Spleen (tissue), 11 donors: ENCODE data around the gene SIN3B. TPM values are rescaled to one million over a fixed set of nuclear protein-coding genes. Genes with fewer than 3 reads are reported as not detected.
A peak's percentile ranks its signal among the peaks of the same experiment; 100 is the strongest.

ENCODE experiments used
- DNase-seq: peaks from one replicate; pipeline ENCODE4 v3.0.0-alpha.2; 2020
- H3K27ac ChIP-seq, 8 donors: fragments of 200-600 bp; sonication (generic) in 7 of 8; 1 replicate in 4 of 8; 2 replicates in 4 of 8; pipeline versions ENCODE4 v1.5.0 to v1.8.0; 2016 to 2021; ENCODE audit warnings: inconsistent platforms in 4 of 8, mild to moderate bottlenecking in 4 of 8, moderate library complexity in 1 of 8
- H3K27me3 ChIP-seq, 7 donors: fragments of 200-600 bp; sonication (generic) in 6 of 7; replicated peaks in 1 of 7; 1 replicate in 4 of 7; 2 replicates in 3 of 7; pipeline versions ENCODE4 v1.5.0 to v1.8.0; 2016 to 2021; ENCODE audit warnings: inconsistent platforms in 3 of 7, mild to moderate bottlenecking in 1 of 7
- H3K36me3 ChIP-seq, 6 donors: fragments of 200-600 bp; sonication (generic) in 5 of 6; 1 replicate in 4 of 6; 2 replicates in 2 of 6; pipeline versions ENCODE4 v1.5.0 to v1.8.0; 2016 to 2021; ENCODE audit warnings: inconsistent platforms in 2 of 6
- H3K4me1 ChIP-seq, 6 donors: fragments of 200-600 bp; sonication (generic) in 5 of 6; 1 replicate in 3 of 6; 2 replicates in 3 of 6; pipeline versions ENCODE4 v1.5.0 to v1.8.0; 2016 to 2021; ENCODE audit warnings: inconsistent platforms in 3 of 6
- H3K4me3 ChIP-seq, 8 donors: fragments of 200-600 bp; sonication (generic) in 7 of 8; 1 replicate in 4 of 8; 2 replicates in 4 of 8; pipeline versions ENCODE4 v1.5.0 to v1.8.0; 2016 to 2021; ENCODE audit warnings: inconsistent platforms in 4 of 8, mild to moderate bottlenecking in 4 of 8, moderate library complexity in 2 of 8
- H3K9me3 ChIP-seq, 8 donors: fragments of 200-600 bp; sonication (generic) in 7 of 8; 1 replicate in 4 of 8; 2 replicates in 4 of 8; pipeline versions ENCODE4 v1.5.0 to v1.8.0; 2016 to 2021; ENCODE audit warnings: inconsistent platforms in 4 of 8
- CTCF ChIP-seq, 11 experiments: fragments of 200-600 bp in 7 of 11; fragments of 450-650 bp in 4 of 11; sonication (generic) in 4 of 11; IDR thresholded peaks in 8 of 11; conservative IDR thresholded peaks in 3 of 11; 1 replicate in 7 of 11; 2 replicates in 4 of 11; pipeline versions ENCODE4 v1.4.0 to v1.8.0; 2016 to 2021; ENCODE audit warnings: antibody characterized with exemption in 11 of 11, inconsistent platforms in 4 of 11, mild to moderate bottlenecking in 1 of 11
- POLR2A ChIP-seq, 3 donors: fragments of 450-650 bp; IDR thresholded peaks; one replicate each; pipeline ENCODE4 v1.5.1; 2017; ENCODE audit warnings: antibody characterized with exemption in 3 of 3, mild to moderate bottlenecking in 1 of 3
- POLR2AphosphoS5 ChIP-seq, 3 donors: sonication (generic); formaldehyde crosslinking; IDR thresholded peaks; one replicate each; pipeline ENCODE4 v1.5.1; 2017; ENCODE audit warnings: antibody characterized with exemption in 3 of 3
- WGBS, 5 donors: extraction: QIAGEN DNeasy Blood & Tissue Kit in 3 of 5; methylation state at CpG; one replicate each; pipeline versions ENCODE4 v1.1.5 to v1.1.7; 2013 to 2018; 5-methylcytosine and 5-hydroxymethylcytosine counted together
- intact Hi-C: fragments of 100-400 bp; cut with DNase I; formaldehyde crosslinking; loops from one replicate; pipeline ENCODE4 v1.15.0; 2023; ENCODE audit warnings: low total_unique reads
- polyA plus RNA-seq, 3 donors: library from polyadenylated mRNA; stranded (reverse); fragments of 200-250 nt; gene quantifications; one replicate each; pipeline ENCODE4 v1.2.1, GENCODE V29; 2013
- total RNA-seq, 7 donors: library from RNA; depleted of rRNA in 3 of 7; stranded (reverse); fragments of >200 nt in 3 of 7; fragmentation: NEBNext Ultra II Directional in 4 of 7; extraction: Animal tissue kit (Norgen Biotek cat#: 25700) in 4 of 7; gene quantifications; one replicate each; pipeline versions ENCODE4 v1.1.0 to v1.2.1, GENCODE V29; 2016 to 2021
- donor health status: healthy with polysubstance abuse.
- donor health status: DM: no; HTN: no; CAD: no; lungs with moderate emphysema.
- donor health status: DM: no; HTN: no; CAD: no.
- donor health status: Bipolar disorder and iron deficiency.
- donor health status: healthy.
- donor health status: DM: no; HTN: no; CAD: no.
- donor health status: DM: yes; HTN: yes; CAD: no.

SIN3B gene
- total and polyA plus RNA-seq, 10 donors: 14.6 to 107 (median 67.6) TPM

- Histone ChIP-seq H3K27ac (no peak overlapping the region), H3K36me3 (peaks cover 3 to 100% (median 79%) of the 10 kb centered on the region in 6 donors), H3K27me3 (no peaks in the 10 kb centered on the region), H3K4me1 (peaks cover 0 to 11% (median 4%) of the 10 kb centered on the region in 6 donors), H3K4me3 (no peak overlapping the region), H3K9me3 (no peaks in the 10 kb centered on the region)
- intact Hi-C loops: no loop called here
- WGBS, 5 donors: 94 to 99% (median 94%) methylated on average over 15 of the region's 15 CpGs
- DNase-seq: no peak
- TF ChIP-seq CTCF (IDR thresholded peaks at IDR 0.05 in 8 of 11, conservative IDR thresholded peaks at IDR 0.05 in 3 of 11) (no peak), POLR2AphosphoS5 (IDR thresholded peaks at IDR 0.05) (no peak)
Observed at GRCh38 chr19:16841391-16841926, 12.3 kb downstream of the SIN3B start.

- Histone ChIP-seq H3K27me3 (no peaks in the 10 kb centered on the region), H3K36me3 (peaks cover 3 to 100% (median 91%) of the 10 kb centered on the region in 6 donors), H3K9me3 (no peaks in the 10 kb centered on the region), H3K4me3 (no peak overlapping the region), H3K4me1 (peaks cover 0 to 3% (median 0%) of the 10 kb centered on the region in 6 donors), H3K27ac (peak overlapping the region in 4 of 8 donors; percentile 15 to 53 (median 33))
- TF ChIP-seq POLR2AphosphoS5 (IDR thresholded peaks at IDR 0.05) (no peak), POLR2A (IDR thresholded peaks at IDR 0.05) (no peak), CTCF (IDR thresholded peaks at IDR 0.05 in 8 of 11, conservative IDR thresholded peaks at IDR 0.05 in 3 of 11) (no peak)
- intact Hi-C loops: no loop called here
- DNase-seq: no peak
- WGBS, 5 donors: 88 to 98% (median 96%) methylated on average over 11 to 16 of the region's 16 CpGs
Observed at GRCh38 chr19:16846901-16847300, 17.7 kb downstream of the SIN3B start.

DNA sequence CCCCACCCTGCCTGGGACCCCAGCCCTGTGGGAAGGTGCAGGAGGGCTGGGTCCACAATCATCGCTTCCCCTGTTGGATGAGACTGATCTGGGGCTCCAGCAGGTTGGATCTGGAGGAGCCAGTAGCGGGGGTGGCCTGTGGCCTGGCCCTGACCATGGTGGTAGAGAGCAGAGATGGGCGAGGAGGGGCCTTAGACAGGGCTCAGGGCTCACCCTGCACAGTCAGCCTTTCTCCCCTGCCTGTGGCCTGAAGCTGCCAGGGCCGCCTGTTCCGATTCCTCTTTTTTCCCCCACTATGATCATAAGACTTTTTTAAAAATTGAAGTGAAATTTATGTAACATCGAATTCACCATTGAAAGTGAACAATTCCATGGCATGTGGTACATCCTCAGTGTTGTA lies 18.2 kb downstream of the SIN3B start:
- TF ChIP-seq CTCF (IDR thresholded peaks at IDR 0.05 in 8 of 11, conservative IDR thresholded peaks at IDR 0.05 in 3 of 11) (no peak), POLR2A (IDR thresholded peaks at IDR 0.05) (no peak), POLR2AphosphoS5 (IDR thresholded peaks at IDR 0.05) (peak in 1 of 3 donors; percentile 28)
- Histone ChIP-seq H3K27ac (peak overlapping the region in 4 of 8 donors; percentile 15 to 53 (median 33)), H3K36me3 (peaks cover 3 to 100% (median 91%) of the 10 kb centered on the region in 6 donors), H3K27me3 (no peaks in the 10 kb centered on the region), H3K4me1 (peaks cover 0 to 3% (median 0%) of the 10 kb centered on the region in 6 donors), H3K4me3 (no peak overlapping the region), H3K9me3 (no peaks in the 10 kb centered on the region)
- intact Hi-C loops: no loop called here
- no peak for DNase-seq
- 88 to 97% (median 91%) methylated on average over 5 to 6 of the region's 6 CpGs for WGBS, 5 donors

DNA sequence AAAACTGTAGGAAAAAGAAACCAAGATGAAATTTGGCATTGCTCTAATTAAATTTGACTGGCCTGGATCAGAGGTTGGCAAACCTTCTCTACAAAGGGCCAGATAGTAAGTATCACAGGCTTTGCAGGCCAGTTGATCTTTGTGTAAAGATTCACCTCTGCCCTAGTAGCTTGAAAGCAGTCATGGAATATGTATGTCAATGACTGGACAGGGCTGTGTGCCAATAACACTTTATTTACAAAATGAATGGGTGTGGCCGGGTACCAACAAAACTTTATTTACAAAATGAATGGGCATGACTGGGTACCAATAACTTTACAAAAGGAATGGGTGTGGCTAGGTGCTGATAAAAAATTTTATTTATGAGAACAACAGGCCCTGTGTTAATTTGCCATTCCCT lies 20.0 kb downstream of the SIN3B start:
- 81 to 100% (median 90%) methylated on average over 1 of the region's 1 CpG for WGBS, 5 donors
- Histone ChIP-seq H3K4me3 (no peak overlapping the region), H3K36me3 (peaks cover 3 to 100% (median 91%) of the 10 kb centered on the region in 6 donors), H3K27ac (no peak overlapping the region), H3K27me3 (no peaks in the 10 kb centered on the region), H3K4me1 (peaks cover 0 to 3% (median 0%) of the 10 kb centered on the region in 6 donors), H3K9me3 (no peaks in the 10 kb centered on the region)
- no peak for DNase-seq
- TF ChIP-seq CTCF (IDR thresholded peaks at IDR 0.05 in 8 of 11, conservative IDR thresholded peaks at IDR 0.05 in 3 of 11): no peak
- TF ChIP-seq POLR2A (IDR thresholded peaks at IDR 0.05): no peak
- TF ChIP-seq POLR2AphosphoS5 (IDR thresholded peaks at IDR 0.05): no peak
- intact Hi-C loops: no loop called here
